Measurements from ENCODE around the gene CPTP.

GRCh38 chr1:1311107-1312104, 13.2 kb upstream of the CPTP start:
- no peak for TF ChIP-seq EZH2 (IDR thresholded peaks at IDR 0.05; ENCODE audit: borderline replicate concordance, low read length)
- no peak for TF ChIP-seq CTCF (conservative IDR thresholded peaks at IDR 0.05 in 1 of 2, IDR thresholded peaks at IDR 0.05 in 1 of 2; ENCODE audit: extremely low read depth in 1 of 2, insufficient read depth in 1 of 2, low read depth in 1 of 2, low read length in 2 of 2)

Measured in mammary epithelial cell (primary cell).